Globus pallidus (tissue), 1 donor: ENCODE measurements around the gene DBP.

ENCODE experiments used
- DNase-seq: peaks from one replicate; pipeline ENCODE4 v3.0.0-alpha.2; 2015; ENCODE audit warnings: low spot score

Gene DBP

GRCh38 chr19:48627201-48627864 lies 9.8 kb downstream of the DBP start:
- no peak for DNase-seq

- no peak for DNase-seq
These were observed 11.3 kb downstream of the DBP start for GRCh38 chr19:48625891-48626327.

GRCh38 chr19:48624791-48625723 lies 12.1 kb downstream of the DBP start:
- DNase-seq = no peak

GRCh38 chr19:48624067-48624594 lies 13.0 kb downstream of the DBP start:
- DNase-seq = peak; percentile 99

GRCh38 chr19:48623556-48624066 lies 13.6 kb downstream of the DBP start:
- DNase-seq = no peak

- DNase-seq = no peak
These were observed 17.2 kb downstream of the DBP start for GRCh38 chr19:48619692-48620585.

- DNase-seq = peak; percentile 100
These were observed 18.1 kb downstream of the DBP start, which contains the start of the genes RPL18 and SPHK2 for GRCh38 chr19:48618916-48619691. Gene RPL18, minus strand, starts transcription at chr19:48619178. Its CDS starts 35 bp downstream, at chr19:48619143. Gene SPHK2, plus strand, starts transcription at chr19:48619506. Its CDS starts 1,009 bp downstream, at chr19:48620515.

- no peak for DNase-seq
These were observed 18.8 kb downstream of the DBP start for GRCh38 chr19:48618278-48618915.

GRCh38 chr19:48617146-48617937 lies 19.8 kb downstream of the DBP start:
- DNase-seq = no peak

GRCh38 chr19:48616491-48617056 lies 20.6 kb downstream of the DBP start:
- no peak for DNase-seq

- no peak for DNase-seq
These were observed 21.1 kb downstream of the DBP start for GRCh38 chr19:48616041-48616436.

- no peak for DNase-seq
These were observed 21.7 kb downstream of the DBP start for GRCh38 chr19:48615231-48616040.

- DNase-seq = no peak
These were observed 22.5 kb downstream of the DBP start, which contains the start of gene FAM83E for GRCh38 chr19:48614436-48615230. Gene FAM83E, minus strand, starts transcription at chr19:48615076. Its CDS starts 1,704 bp downstream, at chr19:48613372.

GRCh38 chr19:48613852-48614435 lies 23.2 kb downstream of the DBP start:
- no peak for DNase-seq

- DNase-seq = no peak
These were observed 23.9 kb downstream of the DBP start for GRCh38 chr19:48613024-48613851.

GRCh38 chr19:48611872-48612271 lies 25.3 kb downstream of the DBP start:
- DNase-seq = no peak
